ENCODE data around the gene ATAD3C.
"Not testable (repeated sequence)": the region's sequence is repeated elsewhere in the genome, so short reads cannot be mapped to it uniquely, and the experiment has no call there.

ATAD3C gene

DNA sequence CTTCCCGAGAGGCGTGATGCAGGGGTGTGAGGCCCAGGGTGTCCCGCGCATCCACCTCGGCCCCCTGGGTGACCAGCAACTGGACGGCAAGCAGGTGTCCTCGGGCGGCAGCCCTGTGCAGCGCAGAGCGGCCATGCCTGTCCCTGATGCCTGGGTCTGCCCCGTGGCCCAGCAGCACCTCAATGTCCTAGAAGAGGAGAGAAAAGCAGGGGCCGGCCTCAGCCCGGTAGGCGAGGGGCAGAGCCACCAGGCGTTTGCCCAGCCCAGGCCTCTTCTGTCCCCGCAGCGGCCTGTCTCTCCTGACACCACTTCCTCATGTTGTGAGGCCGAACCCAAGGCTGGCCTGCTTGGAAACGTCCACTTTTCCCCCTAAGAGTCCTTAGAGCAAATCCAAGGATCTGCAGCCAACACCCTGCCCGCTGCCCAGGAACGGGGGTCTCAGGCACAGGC is 30.1 kb upstream of the ATAD3C start:
- DNase-seq (ENCODE audit: low read depth) = no peak

DNA sequence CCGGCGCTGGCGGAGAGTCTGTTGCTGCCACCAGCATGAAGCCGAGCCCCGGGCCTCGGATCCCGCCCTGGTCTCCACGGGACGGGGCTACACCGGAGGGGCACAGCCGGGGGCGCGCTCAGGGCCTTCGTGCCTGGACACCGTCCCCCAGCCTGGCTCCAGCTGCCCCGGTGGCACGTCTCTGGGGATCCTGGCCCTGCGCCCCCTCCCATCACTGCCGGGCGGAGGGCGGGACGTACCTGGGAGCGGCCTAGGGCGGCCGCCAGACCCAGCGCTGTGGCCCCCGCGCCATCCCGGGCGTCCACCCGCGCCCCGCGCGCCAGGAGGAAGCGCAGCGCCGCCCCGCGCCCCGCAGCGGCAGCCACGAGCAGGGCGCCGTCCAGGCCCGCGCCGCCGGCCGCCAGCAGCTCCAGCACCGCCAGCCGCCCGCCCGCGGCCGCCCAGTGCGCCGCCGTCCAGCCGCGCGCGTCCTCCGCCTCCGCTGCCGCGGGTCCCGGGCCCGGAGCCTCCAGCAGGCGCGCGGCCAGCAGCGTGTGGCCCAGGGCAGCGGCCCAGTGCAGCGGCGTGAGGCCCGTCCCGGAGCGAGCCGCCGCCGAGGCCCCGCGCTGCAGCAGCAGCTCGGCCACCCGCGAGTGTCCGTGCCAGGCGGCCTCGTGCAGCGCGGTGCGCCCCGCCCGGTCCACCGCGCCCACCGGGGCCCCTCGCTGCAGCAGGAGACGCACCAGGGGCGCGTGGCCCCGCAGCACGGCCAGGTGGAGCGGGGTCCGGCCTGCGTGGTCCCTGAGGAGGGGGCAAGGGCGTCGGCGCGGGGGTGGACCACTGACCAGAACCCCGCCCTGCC is 29.5 kb upstream of the ATAD3C start:
- no peak for DNase-seq (ENCODE audit: low read depth)

DNA sequence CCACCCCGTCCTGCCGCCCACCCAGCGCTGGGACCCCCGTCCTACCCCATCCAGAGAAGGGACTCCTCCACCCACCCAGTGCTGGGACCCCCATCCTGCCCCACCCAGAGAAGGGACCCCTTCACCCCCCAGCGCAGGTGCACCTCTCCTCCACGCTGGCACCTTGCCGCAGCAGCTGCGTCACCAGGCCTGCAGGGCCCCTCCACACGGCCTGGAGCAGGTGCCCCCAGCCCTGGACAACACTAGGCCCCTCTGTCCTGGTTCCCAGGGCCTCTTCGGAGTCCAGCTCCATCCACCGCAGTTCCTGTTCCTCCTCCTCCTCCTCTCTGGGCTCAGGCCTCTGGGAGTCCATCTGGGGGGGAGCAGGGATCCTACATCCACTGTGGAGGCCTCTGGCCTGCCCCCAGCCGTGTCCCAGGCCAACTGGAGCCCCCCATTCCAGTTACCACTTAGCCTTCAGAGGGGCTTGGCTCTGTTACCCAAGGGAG is 28.8 kb upstream of the ATAD3C start:
- no peak for DNase-seq (ENCODE audit: low read depth)

DNA sequence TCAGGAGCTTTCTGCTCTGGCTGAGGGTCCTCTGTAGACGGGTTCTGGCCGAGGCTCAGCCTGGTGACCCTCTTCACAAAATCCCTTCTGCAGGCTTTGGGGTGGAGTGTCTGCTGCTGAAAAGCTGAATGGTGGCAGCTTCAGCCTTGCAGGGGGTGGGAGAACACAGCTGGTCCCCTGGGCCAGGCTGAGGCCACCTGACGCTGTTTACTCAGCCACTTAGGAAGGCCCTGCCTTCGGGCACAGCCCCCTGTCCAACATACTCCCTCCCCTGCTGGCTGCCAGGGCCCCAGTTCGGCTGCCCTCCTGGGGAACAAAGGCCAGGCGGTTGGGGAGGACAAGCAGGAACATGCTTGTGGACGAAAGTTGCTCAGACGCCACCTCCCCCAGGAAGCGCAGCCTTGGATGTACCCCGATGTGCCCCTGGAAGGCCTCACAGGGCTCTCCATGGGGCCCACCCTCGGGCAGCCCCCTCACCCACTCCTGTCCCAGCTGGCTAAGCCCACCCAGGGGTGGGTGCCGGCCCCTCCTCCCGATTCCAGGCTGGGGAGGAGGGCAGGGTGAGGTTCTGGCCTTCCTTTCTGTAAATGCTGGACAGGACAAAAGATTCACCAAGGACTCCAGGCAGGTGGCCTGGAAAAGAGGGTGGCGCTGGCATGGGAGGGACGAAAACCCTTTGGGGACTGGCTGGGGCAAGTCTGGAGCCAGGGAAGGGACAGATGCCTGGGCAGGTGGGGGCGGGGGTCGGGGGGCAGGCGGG is 28.2 kb upstream of the ATAD3C start, which contains the start of gene ANKRD65:
TSS of gene ANKRD65 (minus strand) at position 130 of the 760 bp plus-strand sequence. CDS start 271 bp downstream, outside the sequence.
- no peak for DNase-seq (ENCODE audit: low read depth)

DNA sequence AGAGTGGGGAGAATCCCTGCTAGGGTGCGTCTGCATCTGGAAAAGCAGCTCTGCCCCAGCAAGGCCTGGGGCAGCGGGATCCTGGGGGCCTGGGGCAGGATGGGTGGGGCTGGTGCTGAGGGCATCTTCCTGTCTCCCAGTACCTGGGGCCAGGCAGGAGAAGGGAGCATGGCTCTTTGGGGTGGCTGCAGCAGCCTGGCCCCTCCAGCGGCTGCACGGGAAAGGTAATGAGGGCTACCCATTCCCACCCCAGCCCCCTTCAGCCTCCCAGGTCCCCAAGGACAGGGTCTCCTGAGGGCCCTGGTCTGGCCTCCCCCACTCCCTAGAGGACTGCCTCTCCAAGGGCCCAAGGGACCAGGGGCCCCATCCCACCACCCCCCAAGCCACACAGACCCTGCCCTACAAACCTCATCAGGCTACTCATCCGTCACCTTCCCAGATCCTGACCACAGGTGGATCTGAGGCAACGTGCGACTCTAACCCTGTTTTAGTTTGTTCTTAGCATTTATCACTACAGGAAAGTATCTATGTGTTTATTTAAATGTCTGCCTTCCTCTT is 27.5 kb upstream of the ATAD3C start:
- no peak for DNase-seq (ENCODE audit: low read depth)

DNA sequence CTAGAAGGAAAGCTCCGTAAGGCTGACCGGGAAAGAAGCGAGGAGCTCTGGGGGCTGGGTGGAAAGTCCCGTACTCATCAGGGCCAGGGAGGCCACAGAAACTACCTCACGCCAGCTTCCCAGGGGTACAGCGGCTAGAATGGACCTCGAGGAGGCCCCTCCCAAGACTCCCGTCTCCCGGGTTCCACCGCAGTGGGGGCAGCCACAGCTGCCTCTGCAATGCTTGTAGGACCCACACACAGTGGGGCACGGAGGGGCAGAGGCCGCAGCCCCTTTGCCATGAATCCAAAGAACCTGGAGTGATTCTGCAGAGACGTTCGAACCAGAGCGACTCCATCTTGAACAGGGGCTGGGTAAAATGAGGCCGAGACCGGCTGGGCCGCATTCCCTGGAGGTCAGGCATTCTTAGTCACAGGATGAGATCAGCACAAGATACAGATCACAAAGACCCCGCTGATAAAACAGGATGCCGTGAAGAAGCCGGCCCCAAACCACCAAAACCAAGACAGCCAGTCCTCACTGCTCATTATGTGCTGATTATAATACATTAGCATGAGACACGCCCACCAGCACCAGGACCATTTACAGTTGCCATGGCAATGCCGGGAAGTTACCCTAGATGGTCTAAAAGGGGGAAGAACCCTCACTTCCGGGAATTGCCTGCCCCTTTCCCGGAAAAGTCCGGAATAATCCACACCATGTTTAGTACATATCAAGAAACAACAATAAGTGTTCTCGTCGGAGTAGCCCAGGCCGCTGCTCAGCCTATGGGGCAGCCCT is 26.8 kb upstream of the ATAD3C start:
- no peak for DNase-seq (ENCODE audit: low read depth)

DNA sequence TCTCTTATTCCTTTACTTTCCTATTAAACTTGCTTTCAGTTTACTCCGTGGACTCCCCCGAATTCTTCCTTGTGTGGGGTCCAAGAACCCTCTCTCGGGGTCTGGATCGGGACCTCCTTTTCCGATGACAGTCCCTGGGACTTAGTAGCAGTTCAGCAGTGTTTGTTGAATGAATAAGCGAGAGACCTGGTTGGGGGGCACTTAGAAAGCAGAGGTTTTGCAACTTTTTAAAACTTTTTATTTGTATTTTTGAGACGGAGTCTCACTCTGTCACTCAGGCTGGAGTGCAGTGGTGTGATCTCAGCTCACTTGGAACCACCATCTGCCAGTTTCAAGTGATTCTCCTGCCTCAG is 26.3 kb upstream of the ATAD3C start:
- no peak for DNase-seq (ENCODE audit: low read depth)

DNA sequence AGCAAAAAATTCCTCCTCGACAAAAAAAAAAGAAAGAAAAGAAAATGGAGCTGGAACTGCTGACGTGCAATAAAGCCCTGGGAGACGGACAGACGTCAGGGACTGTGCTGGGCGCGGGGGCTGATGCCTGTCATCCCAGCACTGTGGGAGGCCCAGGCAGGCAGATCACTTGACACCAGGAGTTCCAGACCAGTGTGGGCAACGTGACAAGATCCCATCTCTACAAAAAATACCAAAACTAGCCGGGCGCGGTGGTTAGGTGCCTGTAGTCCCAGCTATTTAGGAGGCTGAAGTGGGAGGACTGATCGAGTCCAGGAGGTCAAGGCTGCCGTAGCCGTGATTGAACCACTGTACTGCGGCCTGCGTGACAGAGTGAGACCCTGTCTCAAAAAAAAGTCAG is 24.8 kb upstream of the ATAD3C start:
- no peak for DNase-seq (ENCODE audit: low read depth)

DNA sequence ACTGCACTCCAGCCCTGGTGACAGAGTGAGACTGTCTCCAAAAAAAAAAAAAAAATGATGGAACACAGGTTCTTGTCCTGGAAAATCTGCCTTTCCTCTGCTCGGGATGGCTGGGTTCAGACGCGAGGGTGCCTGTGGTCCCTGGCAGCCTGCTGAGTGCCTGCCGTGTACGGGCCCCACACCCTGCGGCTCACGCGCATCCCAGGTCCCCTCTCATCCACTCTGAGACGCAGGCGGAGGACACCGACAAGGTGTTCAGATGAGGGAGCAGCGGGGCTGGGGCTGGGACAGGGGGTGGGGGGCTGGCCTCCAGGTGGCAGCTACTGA is 24.1 kb upstream of the ATAD3C start:
- no peak for DNase-seq (ENCODE audit: low read depth)

DNA sequence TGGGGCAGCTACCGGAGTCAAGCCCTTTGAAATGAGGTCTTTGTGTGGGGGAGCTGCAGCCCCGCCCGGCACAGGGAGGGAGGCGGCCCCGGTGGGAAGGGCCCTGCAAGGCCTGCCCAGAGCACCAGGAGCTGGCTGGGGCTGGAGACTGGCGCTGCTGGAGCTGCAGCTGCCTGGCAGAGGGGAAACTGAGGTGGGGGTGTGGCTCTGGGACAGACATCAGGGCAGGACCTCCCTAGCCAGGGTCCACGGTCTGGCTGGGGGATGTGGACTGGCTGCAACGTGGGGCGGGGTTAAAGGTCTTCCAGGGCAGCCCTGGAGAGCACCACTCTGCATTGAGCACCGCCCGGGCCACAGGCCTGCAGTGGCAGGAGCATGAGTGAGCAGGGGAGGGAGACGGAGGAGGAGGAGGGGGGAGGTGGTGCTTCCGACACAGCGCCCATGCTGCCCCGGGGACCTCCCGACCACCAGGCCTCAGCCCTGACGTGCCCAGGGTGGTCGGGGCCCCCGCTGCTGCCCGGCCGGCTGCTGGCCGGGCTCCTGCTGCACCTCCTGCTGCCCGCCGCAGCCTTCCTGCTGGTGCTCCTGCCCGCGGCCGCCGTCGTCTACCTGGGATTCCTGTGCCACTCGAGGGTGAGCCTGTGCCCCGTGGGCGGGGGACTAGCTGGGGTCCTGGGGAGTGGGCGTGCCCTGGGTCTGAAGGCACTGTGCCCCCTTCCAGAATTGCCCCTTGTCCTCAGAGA is 23.6 kb upstream of the ATAD3C start:
- no peak for DNase-seq (ENCODE audit: low read depth)

DNA sequence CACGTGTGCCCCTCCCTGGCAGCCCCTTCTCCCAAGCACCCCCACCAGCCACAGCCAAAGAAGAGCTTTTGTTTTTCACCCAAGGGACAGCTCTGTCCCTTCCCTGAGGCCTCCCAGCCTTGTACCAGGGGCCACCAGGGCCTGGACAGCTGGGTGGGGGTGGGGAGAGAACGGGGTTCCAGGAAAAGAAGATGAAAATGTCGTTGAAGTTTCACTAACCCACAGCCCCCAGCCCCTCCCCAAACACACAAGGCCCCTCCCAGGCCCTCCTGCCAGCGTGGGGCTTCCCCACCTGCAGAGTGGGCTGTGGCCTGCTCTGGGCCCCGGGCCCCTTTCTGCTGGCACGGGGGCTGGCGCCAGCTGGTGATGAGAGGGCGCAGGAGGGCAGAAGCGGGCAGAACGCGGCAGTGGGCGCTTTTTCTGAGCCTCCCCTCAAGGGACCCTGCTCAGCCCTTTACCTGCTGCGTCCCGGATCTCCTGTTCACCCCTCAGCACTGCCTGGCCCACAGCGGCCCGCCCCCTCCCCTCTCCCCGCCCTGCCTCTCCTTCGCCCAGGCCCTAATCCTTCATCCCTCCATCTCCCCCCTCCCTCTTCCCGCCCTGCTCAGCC is 22.9 kb upstream of the ATAD3C start:
- DNase-seq (ENCODE audit: low read depth) = no peak

DNA sequence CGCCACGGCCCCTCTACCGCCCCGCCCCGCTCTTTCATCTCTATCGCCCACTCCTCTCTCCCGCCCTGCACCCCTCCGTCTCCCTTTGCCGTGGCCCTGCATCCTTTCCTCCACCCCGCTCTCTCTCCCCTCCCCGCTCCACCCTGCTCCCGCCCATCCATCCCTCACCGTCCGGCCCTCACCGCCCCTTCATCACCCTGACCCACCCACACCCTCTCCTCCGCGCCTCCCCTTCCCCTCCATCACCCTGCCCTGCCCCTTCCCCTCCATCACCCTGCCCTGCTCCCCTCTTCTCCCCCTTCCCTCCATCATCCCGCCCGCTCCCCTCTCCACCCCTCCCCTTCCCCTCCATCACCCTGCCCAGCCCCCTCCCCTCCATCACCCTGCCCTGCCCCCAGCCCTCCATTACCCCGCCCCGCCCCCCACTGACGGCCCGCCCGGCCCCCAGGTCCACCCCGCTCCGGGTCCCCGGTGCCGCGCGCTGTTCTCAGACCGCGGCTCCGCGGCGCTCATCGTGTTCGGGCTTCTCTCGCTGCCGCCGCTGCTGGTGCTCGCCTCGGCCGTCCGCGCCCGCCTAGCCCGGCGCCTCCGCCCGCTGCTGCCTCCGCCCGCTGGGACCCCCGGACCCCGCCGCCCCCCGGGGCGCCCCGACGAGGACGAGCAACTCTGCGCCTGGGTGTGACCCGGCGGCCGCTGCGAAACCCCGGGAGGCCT is 22.2 kb upstream of the ATAD3C start:
- DNase-seq (ENCODE audit: low read depth) = no peak

DNA sequence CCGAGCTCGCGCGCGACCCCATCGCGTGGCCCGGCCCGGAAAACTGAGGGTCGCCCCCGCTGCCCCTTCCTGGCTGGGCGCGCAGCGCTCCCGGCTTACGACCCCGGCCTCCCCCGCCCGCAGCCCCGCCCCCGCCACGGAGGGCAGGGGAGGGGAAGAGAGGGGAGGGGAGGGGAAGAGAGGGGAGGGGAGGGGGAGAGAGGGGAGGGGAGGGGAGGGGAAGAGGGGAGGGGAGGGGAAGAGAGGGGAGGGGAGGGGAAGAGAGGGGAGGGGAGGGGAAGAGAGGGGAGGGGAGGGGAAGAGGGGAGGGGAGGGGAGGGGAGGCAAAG is 21.7 kb upstream of the ATAD3C start:
- no peak for DNase-seq (ENCODE audit: low read depth)

DNA sequence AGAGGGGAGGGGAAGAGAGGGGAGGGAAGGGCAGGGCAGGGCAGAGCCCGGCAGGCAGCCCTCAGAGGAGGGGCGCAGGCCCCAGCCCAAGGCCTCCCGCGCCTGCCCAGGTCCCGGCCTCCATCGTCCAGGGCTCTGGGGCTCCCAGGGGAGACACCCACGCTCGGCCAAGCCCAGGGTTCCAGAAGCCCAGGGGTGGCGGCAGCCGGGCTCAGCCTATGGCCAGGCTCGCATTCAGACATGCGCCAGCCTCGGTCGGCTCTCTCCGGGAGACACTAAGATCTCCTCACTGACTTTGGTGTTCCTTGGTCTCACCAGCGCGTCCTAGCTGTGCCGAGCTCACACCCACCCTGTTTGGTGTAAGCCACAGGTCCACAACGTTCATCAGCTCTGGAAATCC is 21.3 kb upstream of the ATAD3C start:
- DNase-seq (ENCODE audit: low read depth) = no peak

DNA sequence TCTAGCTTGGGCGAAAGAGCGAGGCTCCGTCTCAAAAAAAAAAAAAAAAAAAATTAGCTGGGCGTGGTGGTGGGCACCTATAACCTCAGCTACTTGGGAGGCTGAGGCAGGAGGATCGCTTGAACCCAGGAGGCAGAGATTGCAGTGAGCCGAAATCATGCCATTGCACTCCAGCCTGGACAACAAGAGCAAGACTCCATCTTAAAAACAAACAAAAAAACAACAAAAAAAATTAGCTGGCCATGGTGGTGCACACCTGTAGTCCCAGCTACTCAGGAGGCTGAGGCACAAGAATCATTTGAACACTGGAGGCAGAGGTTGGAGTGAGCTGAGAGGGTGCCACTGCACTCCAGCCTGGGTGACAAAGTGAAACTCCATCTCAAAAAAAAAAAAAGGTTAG is 20.5 kb upstream of the ATAD3C start:
- not testable (repeated sequence) for DNase-seq (ENCODE audit: low read depth)

DNA sequence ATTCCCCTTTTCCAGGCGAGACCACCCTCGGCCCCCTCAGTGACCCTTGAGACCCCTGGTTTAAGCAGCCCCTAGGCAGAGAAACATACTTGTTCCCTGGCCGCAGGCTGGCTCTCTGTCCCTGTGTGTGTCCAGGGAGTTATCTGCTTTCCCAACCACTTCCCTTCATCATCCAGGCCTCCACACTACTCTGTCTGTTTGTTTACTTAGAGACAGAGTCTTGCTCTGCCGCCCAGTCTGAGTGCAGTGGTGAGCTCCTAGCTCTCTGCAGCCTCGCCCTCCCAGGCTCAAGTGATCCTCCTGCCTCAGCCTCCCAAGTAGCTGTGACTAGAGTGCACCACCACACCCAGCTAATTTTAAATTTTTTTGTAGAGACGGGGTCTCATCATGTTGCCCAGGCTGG is 19.8 kb upstream of the ATAD3C start:
- no peak for DNase-seq (ENCODE audit: low read depth)

DNA sequence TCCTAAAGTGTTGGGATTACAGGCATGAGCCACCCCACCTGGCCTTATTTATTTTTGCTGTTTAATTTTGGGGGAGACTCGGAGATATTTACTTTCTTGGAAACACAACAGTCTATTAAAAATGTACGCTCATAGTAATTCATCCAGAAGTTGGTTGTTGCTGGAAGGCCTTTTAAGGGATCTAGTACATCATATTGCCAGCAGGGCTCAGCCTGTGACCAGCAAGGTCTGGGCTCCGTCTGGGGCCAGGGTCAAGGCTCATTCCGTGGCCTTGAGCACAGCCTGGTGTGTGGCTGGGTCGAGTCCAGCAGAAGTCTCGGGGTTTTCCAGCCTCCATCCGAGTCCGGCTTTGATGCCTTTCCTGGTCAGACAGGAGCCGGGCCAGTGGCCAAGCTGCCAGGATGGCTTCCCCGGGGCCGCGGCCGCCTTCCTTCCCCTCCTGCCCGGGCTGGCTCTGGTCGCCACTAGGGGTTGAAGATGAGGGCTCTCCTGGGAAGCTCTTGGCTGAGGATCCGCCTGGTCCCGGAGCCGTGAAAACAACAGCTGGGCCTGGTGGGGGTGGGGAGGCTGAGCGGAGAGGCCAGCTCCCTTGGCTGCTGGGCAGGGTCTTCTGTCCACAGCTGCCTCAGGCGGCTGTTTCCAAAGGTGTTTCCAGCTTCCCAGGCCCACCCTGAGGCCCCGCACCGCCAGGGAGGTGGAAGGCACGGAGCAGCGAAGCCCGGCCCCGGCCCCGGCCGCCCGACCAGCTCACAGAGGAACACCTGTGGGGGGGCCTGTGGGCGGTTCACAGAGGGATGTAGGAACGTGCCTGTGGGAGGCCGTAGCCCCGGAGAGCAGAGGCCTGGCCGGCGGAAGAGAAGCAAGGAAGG is 19.1 kb upstream of the ATAD3C start:
- DNase-seq (ENCODE audit: low read depth) = no peak

DNA sequence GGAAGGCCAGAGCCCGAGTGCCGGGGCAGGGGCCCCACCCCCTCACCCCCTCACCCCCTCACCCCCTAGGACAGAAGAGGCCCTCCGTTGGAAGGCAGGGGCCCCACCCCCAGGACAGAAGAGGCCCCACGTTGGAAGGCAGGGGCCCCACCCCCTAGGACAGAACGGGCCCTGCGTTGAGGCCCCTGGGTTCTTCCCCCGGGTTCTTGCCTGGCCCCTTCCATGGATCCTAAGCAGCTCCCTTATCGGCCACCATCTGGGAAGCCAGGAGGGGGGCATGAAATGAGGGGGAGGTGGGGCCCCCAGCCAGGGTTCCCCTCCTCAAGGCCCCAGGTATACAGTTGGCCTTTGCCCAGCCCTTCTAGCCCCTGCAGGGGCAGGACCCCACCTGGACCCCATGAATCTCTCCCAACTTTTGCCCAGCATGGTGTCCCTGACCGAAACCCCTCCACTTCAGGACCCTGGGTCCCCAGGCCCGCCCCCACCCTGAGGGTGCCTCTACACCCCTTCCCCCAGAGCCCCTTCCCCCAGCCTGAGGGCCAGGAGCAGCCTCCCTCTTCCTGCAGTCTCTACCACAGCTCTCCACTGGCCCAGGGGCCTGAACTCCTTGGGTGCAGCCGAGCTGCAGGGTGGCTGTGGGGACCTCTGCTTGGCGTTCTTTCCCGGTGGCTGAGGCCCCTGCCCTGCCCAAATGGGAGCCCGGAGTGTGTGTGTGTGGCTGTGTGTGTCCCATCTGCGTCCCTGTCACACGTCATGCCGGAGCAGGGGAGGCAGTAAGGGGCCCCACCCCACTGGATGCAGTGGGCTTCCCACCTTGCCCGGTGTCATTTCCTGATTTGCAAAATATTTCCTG is 18.3 kb upstream of the ATAD3C start:
- no peak for DNase-seq (ENCODE audit: low read depth)

DNA sequence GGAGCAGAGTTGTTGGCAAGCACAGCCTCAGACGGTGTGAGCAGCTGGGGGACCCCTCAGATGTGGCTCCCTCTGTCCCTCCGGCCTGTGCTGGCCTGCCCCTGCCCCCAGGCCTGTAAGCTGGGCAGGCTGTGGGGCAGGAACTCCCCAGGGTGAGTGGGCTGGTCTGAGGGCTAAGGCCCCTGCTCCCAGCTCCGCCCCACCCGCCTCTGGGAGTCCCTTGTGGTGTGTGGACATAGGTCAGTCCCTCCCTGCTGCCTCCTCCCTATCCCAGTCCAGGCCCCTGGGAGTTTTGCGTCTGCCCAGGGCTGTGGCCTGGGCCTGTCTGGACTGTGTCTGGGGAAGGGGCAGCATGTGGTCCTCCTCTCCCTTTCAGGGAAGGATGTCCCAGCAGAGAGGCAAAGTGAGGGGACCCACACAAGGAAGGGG is 17.6 kb upstream of the ATAD3C start:
- peak; percentile 61 for DNase-seq (ENCODE audit: low read depth)
